Measurements from ENCODE around the gene FBXL4.

Gene FBXL4

DNA sequence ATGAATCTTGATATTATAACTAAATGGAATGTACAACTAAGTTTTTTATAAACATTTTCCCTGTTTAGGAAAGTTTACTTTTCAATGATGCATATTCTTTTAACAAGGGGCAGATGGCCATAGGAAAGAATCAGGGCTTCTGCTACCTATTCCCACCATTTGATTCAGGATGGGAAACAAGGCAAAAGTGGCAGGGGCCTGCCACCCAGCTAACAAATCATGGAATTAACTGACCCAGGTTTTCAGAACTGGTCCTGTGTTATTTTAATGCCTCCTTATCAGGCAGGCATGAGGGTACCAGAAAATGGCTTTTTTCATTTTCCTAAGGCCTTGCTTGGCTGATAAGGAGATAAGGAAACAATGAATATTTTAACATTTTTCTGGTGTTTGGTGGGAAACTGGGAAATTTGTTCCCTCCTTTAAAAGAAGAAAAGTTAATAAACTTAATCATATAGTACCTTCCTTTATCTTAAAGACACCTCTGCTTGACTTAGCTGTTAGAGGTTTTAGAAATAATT is 106.7 kb downstream of the FBXL4 start:
- in situ Hi-C loops (cut with HindIII; ENCODE audit: low sequenced_read_pairs) = no loop called here

DNA sequence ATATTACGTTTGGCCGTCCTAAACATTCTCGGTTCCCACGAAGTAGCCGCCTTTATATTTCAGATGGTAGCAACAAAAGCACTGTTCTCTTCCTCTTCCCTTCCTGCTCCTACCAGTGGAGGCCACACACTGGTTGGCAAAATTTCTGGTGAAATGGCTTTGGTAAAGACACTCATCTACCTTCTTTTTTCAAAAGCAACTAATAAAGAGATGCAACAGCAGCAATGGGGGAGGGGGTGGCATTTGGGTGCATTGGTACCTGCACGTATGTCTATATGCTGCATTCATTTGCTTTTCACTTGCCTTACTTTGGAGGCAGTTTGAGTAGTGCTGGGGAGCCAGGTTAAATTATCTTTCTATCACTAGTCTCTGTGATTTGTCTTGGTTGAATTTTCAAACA is 107.4 kb downstream of the FBXL4 start:
- in situ Hi-C loops (cut with HindIII; ENCODE audit: low sequenced_read_pairs) = no loop called here

DNA sequence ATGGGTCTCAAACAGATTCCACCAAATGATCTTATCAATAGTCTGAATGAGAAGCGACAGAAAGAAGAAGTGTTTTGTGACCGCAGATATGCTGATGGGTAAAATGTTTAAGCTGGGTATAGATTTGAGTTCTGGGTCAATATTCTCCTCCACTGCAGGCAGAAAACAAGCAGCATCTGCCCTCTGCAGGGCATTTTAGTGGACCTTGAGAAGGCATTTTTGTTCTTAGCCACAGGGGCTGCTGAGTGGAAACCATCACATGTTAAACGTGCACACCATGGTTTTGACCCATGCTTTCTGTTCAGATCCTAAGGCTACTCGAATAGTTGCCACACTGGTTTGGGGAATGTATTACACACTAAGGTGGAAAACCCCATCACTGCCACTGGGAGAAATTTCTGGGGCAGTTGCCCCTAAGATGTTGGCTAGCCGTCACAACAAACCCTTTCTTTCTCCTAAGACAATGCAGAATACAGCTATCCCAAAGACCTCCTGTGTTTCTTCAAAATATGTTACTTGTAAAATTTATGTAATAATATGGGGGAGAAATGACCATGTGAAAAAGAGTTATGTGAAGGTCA is 107.9 kb downstream of the FBXL4 start:
- in situ Hi-C loops (cut with HindIII; ENCODE audit: low sequenced_read_pairs) = no loop called here

DNA sequence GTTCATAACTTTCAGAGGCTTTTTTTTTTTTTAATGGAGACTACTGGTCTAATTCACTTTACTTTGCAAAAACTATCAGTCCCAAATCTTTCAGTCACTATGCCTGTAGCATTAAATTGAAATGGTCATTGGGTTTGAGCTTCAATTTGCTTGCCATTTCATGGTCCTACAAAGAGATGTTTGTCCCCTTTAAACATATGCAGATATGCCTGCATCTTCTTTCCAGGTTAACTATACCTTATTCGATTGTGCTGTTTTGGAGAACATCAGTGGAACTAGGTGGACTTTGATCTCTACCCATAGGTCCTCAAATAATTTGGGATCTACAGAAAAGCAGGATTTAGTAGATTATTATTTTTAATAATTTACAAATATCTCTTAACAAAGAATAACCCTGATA is 108.8 kb downstream of the FBXL4 start:
- in situ Hi-C loops (cut with HindIII; ENCODE audit: low sequenced_read_pairs) = no loop called here

DNA sequence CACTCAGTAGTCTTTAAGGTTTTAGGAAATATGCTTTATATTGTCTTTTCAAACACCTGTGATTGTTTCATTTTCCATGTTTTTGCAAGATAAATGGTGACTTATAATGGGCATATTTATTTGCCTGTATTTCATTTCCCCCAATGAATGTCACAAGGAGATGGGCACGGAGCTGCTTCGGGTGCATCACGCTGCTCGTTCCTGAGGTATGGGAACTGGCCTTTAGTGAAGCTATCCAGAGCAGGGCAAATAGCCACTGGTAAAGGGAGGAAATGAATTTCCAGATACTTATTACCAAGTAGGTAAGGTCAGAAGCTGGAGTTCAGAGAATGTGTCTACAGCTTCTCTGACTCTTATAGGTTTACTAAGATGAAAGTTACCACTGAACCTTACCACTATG is 109.7 kb downstream of the FBXL4 start:
- in situ Hi-C loops (cut with HindIII; ENCODE audit: low sequenced_read_pairs) = no loop called here

DNA sequence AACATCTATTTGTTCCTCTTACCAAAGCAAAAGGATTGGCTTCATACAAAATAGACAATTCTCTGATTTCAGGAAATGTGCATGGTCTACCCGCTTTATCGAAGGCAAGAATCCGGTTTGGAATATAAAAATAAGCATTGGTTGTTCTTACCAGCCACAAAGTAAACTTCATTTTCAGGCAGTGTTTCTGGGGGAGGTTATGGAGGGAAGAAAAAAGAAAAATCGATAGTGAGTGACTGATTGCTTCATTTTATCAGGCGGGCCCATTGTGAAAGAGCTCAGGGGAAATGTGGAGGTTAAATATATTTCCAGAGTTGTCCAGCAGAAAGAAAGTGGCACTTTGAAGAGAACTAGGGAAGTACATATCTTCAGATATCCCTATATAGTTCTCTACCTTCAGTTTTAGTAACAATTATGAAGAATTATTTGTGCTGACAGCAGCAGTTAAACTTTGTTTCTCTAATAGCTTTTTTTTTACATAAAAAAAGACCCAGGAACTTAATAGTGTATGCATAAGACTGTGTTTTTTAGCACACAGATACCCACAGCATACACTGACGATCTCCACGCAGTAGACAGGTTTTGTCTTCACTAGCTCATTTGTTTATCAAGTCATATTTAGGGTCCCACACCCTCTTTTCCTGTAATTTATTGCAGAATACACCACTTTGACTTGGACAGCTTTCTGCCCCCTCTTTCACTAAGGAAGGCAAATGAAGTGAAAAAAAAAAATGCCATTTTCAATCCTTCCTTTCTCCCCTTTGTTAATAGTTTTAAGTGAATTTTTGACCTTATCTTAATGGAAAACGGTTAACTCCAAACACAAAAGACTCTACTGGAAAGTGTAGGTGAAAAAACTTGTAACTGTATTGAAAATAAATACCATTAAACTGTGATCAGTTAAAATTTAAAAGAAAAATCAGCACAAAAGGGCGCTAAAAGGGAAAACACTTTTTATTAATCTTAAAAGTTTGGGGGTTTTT is 110.5 kb downstream of the FBXL4 start:
- in situ Hi-C loops (cut with HindIII; ENCODE audit: low sequenced_read_pairs) = no loop called here

DNA sequence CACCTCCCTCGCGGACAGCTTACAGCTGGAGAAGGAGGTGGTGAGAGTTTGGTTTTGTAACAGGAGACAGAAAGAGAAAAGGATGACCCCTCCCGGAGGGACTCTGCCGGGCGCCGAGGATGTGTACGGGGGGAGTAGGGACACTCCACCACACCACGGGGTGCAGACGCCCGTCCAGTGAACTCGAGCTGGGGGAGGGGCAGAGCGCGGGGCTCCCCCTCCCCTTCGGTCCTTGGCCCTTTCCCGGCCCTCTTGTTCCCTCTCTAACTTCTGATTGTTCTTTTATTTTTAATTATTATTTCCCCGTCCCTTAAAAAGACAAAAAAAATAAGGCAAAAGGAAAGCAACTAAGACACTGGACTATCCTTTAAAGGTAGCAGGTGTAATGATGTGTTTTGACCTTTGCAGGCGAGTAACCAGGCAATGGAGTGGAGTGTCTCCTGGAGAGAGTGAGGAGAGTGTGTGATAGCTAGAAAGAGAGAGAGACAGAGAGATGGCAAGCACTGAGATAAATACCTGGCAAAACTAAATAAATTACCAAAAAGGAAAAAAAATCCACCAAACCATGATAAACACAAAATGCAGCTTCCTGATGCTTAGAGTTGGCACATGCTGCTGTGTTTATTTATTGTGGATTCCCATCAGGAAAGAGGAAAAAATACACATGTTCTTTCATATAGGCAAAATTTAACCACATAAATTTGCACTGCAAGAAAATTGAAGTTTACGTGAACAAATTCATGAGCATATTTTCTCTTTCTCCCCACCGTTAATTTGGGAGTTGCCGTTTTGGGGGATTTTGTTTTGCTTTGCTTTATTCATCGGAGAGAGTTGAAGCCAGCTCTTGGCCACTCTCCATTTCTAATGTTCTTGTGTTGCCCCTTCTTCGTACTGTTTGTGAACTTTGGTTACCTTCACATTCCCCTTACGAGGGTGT is 111.5 kb downstream of the FBXL4 start:
- in situ Hi-C loops (cut with HindIII; ENCODE audit: low sequenced_read_pairs) = no loop called here

DNA sequence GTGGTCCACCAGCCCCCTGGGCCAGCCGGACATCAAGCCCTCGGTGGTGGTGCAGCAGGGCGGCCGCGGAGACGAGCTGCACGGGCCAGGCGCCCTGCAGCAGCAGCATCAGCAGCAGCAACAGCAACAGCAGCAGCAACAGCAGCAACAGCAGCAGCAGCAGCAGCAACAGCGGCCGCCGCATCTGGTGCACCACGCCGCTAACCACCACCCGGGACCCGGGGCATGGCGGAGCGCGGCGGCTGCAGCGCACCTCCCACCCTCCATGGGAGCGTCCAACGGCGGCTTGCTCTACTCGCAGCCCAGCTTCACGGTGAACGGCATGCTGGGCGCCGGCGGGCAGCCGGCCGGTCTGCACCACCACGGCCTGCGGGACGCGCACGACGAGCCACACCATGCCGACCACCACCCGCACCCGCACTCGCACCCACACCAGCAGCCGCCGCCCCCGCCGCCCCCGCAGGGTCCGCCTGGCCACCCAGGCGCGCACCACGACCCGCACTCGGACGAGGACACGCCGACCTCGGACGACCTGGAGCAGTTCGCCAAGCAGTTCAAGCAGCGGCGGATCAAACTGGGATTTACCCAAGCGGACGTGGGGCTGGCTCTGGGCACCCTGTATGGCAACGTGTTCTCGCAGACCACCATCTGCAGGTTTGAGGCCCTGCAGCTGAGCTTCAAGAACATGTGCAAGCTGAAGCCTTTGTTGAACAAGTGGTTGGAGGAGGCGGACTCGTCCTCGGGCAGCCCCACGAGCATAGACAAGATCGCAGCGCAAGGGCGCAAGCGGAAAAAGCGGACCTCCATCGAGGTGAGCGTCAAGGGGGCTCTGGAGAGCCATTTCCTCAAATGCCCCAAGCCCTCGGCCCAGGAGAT is 112.4 kb downstream of the FBXL4 start:
- in situ Hi-C loops (cut with HindIII; ENCODE audit: low sequenced_read_pairs) = no loop called here

DNA sequence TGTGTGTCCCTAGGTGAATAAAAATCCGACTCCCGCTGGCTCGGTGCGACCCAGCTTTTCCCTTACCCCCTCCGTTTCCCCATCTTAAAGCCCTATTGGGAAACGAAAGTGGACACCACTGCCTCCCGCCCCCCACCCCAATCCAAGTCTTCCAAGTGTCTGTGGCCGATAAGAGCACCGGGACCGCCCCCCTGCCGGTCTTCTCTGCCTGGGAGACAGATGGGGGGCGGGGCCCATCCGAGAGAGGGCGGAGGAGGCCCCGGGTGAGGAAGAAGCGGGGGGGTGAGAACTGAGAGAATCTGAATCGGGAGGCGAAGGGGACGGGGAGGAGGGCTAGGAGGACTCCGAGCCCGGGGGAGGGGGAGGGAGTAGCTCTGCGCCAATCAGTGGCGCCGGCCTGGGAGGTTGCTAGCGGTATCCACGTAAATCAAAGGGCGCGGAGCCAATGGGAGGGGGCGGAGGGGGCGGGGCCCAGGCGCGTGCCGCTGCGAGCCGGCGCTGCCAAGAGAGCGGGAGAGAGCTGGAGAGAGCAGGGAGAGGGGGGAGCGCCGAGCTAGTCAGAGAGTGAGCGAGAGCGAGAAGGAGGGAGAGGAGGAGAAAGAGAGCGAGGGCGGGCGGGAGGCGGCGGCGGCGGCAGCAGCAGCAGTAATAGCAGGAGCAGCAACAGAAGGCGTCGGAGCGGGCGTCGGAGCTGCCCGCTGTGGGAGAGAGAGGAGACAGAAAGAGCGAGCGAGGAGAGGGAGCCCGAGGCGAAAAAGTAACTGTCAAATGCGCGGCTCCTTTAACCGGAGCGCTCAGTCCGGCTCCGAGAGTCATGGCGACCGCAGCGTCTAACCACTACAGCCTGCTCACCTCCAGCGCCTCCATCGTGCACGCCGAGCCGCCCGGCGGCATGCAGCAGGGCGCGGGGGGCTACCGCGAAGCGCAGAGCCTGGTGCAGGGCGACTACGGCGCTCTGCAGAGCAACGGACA is 113.4 kb downstream of the FBXL4 start, which contains the start of gene POU3F2:
Gene POU3F2, plus strand, starts transcription at position 515 of the 972 bp plus-strand sequence. Its CDS starts 300 bp downstream, at position 815.
- in situ Hi-C loops (cut with HindIII; ENCODE audit: low sequenced_read_pairs) = no loop called here

DNA sequence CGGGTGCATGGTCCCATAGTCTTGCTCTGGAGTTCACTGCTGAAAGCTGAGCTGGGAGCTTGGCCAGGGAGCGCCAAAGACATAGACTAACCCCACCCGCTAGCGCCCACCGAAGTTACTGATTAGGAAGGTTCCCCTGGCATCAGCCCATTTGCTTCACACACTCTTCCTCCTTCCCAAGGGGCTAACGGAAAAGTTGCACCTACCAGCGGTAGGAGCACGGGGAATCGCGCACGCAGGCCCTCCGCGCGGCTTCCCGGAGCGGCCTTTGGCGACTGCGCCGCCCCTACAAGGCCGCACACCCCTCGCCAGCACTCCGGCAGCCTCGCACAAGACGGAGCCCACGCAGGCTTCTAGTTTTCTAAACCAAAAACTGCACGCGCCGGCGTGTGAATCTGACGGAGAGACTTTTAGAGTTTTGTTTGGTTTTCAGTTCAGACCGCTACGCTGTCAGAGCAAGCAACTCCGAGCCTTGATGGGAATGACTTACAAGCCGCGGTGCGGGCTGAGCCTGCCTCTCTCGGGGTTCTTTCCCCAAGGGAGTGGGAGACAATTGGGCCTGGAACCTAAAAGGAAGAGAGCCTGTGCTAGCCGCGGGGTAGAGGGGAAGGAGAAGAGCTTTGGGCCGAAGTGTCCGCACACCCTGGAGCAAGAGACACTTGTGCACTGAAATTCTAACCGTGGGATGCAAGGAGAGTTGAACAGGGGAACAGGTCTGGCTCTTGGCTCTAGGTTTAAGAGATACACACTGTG is 114.3 kb downstream of the FBXL4 start:
- in situ Hi-C loops (cut with HindIII; ENCODE audit: low sequenced_read_pairs) = no loop called here

DNA sequence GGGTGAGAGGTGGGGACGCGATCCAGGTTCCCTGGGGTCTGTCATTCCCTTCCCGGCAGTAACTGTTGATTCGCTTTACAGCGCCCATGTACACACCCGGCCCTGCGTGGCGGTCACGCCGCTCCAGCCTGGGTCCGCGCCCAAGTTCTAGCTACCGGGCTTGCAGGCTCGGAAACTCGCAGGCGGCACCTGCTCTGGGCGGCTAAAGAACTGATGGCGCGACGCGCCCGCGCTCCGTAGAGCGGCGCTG is 114.8 kb downstream of the FBXL4 start:
- in situ Hi-C loops (cut with HindIII; ENCODE audit: low sequenced_read_pairs) = no loop called here

DNA sequence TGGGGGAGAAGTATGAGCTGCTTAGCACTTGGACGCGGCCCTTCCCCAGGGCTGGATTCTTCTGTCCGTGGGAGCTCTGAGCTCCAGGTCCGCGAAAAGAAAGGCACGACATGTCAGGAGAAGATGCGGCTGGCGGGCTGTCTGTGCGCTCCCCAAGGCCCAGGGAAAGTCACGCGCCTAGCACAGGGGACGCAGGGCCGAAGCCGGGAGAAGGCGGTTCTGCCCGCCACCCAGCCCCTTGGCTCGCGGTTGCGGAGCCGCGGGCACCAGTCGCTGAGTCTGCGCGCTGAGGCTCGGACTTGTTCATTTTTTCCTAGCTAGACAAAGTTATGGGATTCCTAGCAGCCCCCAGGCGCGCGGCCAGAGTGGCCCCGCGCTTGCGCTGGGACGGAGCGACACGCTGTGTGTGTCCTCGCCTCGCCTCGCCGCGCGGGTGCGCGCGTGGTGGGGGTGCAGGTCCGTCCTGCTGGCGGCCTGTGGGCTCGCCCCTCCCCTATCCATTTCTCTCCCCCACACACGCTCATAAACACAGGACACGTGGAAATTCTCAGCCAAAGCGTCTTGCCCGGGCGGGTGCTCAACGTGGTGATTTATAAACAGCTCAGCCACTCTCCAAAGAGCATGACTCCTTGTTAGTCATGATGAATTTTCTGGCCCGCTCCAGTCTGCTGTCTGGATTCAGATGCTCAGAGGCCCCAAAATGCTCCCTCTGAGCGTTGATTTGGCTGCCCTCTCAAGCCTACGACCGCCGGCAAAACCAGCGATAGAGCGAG is 115.3 kb downstream of the FBXL4 start:
- in situ Hi-C loops (cut with HindIII; ENCODE audit: low sequenced_read_pairs) = no loop called here

DNA sequence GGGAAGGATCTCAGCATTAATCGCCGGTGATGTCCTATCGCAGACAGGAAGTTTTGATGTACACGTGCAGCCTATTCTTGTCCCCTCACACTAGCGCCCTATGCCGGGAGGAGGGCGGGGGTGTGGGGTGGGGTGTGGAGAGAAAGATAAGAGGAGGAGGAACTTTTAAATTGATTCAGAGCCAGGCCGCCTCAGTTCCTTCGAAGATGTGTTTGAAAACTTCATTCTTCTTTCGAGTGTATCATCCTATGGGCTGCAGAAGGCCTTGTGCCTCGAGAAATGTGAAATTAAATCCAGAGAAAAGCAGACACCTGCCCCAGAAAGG is 115.8 kb downstream of the FBXL4 start:
- in situ Hi-C loops (cut with HindIII; ENCODE audit: low sequenced_read_pairs) = no loop called here

DNA sequence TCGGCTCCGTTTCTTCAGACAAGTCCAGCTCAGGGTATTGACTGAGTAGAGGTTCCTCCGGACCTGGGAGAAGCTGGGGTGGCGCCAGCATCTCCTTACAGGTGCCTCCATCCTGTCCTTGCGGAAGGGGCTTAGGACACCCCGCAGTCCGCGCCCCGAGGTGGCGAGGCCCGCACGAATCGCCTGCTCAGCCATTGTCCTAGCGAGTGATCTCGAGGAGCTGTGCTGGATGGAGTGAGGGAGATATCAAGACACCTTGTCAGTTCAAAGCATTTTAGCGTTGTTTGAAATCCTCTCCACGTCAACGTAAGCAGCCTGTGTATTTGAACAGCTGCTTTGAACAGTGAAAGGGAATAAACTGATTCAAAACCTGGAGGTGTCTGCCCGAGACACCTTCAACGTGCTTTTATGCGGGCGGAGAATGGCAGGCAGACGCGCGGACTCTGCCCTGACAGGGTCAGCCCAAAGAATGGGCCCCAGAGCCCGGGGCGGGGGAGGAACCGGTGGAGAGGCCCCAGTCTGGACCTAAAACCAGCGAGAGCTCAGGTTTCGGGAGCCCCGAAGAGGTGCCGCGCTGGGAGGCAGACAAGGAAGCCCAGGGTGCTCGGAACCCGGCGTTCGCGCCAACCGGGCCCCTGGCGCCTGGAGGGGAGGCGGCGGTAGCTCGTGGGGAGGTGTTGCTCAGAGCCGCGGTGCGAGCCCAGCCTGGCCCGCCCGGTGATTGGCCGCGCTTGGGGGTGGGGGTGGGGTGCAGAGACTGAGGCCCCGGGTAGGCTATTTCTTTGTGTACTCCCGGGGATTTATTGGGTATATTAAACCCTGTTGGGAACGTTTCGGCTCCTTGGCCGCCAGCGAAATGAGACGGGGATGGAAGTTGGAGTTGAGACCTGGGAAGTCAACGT is 116.4 kb downstream of the FBXL4 start:
- in situ Hi-C loops (cut with HindIII; ENCODE audit: low sequenced_read_pairs) = no loop called here

DNA sequence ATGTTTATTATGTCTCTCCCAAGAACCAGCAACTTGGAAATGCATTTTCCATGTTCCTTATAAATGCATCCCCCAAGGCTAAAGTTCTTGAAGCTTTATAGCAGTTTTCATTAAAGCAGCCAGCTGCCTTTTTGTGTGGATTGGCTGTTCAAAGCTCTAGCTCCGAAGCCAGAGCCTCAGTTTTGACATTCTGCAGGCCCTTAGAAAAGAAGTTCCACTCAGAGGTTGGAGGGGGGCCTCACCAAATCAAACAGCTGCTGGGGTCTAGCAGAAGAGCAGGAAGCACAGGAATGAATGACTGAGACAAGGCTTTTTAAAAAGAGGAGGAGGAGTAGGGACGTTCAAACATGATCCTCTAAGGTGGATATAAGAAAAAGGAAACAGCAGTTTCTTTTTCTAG is 117.6 kb downstream of the FBXL4 start:
- in situ Hi-C loops (cut with HindIII; ENCODE audit: low sequenced_read_pairs) = no loop called here

DNA sequence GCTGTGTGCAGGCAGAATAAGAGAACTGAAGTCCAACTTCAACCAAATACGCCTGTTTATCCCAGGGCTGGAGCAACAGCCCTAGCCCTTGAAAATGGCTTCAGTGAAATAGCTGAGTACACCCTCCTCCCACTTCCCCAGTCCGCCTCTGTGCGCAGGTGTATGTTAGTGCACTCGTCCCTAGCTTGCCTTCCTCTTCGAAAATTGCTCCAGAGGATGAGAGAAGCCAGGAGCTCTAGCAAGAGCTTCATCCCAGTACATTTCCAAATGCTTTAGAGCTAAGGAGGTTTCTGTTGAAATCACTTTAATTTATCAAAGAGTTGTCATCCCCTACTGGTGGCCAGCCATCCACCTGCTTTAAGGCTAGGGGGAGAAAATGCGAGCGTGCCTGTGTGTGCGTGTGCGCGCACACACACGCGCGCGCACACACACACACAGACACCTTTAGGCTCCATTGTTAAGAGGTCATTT is 118.8 kb downstream of the FBXL4 start:
- in situ Hi-C loops (cut with HindIII; ENCODE audit: low sequenced_read_pairs) = no loop called here
